LNCaP clone FGC (cell line): ENCODE results near the gene PPP4R1.
A peak's percentile ranks its signal among the peaks of the same experiment; 100 is the strongest.
"Not testable (repeated sequence)": the region's sequence is repeated elsewhere in the genome, so short reads cannot be mapped to it uniquely, and the experiment has no call there.

Source experiments
- DNase-seq: peaks from one replicate; pipeline ENCODE4 v3.0.0-alpha.2; 2011; ENCODE audit warnings: low read depth
- H3K4me3 ChIP-seq: 2 replicates; pipeline ENCODE4 v1.5.1; 2011; ENCODE audit warnings: mild to moderate bottlenecking, low read depth, low read length, control low read depth
- TF ChIP-seq, protein P1 (sequence below): IDR thresholded peaks from 2 replicates; pipeline ENCODE4 v1.5.1; 2012; ENCODE audit warnings: mild to moderate bottlenecking; ENCODE audit not compliant: control insufficient read depth, insufficient read depth; ENCODE audit errors: extremely low read depth

PPP4R1 gene

DNA sequence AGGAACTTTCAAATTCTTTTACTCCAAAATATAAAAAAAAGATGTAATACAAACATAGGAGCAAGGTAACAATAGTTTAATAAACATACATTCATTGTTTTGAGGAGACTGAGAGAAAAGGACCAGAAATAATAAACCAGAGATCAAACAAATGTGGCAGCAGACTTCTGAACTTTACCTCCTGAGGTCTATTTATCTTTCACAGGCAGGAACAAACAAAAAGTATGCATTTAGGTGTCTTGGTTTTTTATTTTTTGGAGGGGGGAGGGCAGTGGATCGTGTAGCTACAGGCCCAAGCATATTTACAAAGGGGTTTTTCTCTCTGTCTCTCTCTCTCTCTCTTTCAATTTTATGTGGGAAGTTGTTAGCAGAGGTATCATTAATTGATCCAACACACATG, 5.6 kb downstream of the PPP4R1 start:
- peak overlapping the region; percentile 16; the same call in 1 of the 2 replicates for H3K4me3 ChIP-seq
- TF ChIP-seq, protein P1, sequence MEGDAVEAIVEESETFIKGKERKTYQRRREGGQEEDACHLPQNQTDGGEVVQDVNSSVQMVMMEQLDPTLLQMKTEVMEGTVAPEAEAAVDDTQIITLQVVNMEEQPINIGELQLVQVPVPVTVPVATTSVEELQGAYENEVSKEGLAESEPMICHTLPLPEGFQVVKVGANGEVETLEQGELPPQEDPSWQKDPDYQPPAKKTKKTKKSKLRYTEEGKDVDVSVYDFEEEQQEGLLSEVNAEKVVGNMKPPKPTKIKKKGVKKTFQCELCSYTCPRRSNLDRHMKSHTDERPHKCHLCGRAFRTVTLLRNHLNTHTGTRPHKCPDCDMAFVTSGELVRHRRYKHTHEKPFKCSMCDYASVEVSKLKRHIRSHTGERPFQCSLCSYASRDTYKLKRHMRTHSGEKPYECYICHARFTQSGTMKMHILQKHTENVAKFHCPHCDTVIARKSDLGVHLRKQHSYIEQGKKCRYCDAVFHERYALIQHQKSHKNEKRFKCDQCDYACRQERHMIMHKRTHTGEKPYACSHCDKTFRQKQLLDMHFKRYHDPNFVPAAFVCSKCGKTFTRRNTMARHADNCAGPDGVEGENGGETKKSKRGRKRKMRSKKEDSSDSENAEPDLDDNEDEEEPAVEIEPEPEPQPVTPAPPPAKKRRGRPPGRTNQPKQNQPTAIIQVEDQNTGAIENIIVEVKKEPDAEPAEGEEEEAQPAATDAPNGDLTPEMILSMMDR: no peak
- DNase-seq: peak; percentile 41

DNA sequence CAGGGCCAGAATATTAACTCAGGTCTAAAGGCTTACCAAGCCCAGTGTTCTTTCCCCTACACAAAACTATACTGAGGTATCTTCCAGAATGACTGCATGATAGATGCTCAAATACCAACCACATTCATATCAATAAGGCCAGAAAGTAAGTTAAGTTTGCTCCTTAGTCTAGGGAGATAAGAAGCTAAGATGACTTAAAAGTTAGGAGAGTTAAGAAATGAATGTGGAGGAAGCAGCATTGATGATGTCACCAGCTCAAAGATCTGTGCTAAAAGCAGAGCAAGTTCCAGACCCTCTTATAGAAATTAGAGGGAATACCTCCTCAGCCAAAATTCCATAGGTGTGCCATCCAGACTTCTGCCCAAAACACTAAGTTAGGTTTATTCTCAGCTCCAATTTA, 6.1 kb downstream of the PPP4R1 start:
- no peak for DNase-seq
- TF ChIP-seq, protein P1: no peak

DNA sequence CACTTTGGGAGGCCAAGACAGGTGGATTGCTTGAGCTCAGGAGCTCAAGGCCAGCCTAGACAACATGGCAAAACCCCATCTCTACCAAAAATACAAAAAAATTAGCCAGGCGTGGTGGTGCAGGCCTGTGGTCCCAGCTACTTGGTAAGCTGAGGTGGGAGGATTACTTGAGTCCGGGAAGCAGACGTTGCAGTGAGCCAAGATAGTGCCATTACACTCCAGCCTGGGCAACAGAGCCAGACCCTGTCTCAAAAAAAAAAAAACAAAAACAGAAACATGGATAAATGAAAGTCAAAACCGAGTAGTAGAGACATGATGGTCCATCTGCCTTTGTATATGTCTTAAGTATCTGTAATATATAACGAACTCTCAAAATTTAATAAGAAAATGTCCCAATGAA, 7.2 kb downstream of the PPP4R1 start:
- not testable (repeated sequence) for DNase-seq, H3K4me3 ChIP-seq

More for the DNA sequence above, 6.1 kb downstream of the PPP4R1 start:
- no peak overlapping the region for H3K4me3 ChIP-seq

DNA sequence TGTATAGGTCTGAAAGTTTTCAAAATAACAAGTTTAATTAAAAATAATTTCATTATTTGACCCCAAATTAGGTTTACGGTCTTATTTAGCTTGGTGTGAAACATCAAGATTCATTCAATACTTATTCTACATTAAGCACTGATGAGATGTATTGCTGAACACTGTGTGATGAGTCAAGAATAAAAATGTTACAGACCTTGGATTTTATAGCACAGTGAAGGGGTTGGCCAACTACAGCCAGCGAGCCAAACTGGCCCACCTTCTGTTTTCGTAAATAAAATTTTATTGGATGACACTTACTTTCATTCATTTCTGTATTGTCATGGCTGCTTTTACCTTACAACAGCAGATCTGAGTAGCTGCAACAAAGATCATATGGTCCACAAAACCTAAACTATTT, 8.3 kb downstream of the PPP4R1 start:
- no peak overlapping the region for H3K4me3 ChIP-seq
- DNase-seq: no peak
- TF ChIP-seq, protein P1: no peak

DNA sequence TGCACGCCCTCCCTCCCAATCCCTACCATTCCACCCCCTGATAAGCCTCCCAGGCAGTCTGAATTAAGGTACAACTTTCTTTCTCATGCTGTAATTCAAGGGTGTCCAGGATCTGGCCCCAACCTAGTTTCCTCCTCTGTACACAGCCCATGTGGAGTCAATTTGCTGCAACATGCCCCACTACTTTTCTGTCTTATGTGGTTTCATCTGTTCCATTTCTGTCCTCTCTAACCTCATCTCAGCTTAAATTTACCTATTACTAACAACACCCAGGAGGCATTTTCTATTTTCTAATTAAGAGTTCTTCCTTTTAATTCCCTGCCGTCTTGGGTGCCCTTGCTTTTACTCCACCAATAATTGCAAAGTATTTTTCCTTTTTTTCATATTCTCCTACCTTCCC, 10.0 kb downstream of the PPP4R1 start:
- TF ChIP-seq, protein P1: no peak
- no peak overlapping the region for H3K4me3 ChIP-seq
- DNase-seq: no peak

DNA sequence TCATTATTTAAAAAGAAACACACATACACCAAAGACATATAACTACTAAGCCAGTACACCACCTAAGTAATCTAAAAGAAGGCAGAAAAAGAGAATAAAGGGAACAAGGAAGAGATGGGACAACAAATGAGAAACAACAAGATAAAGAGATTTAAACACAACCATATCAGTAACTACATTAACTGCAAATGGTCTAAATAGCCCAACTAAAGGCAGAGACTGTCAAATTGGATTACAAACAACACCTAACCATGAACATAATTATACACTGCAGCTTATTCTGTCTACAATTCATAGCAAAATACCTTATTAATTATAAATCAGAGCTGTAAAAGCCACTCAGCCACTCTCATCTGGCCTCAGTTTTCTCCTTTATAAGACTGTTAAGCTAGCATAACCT, 15.0 kb downstream of the PPP4R1 start:
- TF ChIP-seq, protein P1: no peak
- no peak overlapping the region for H3K4me3 ChIP-seq
- DNase-seq: no peak

DNA sequence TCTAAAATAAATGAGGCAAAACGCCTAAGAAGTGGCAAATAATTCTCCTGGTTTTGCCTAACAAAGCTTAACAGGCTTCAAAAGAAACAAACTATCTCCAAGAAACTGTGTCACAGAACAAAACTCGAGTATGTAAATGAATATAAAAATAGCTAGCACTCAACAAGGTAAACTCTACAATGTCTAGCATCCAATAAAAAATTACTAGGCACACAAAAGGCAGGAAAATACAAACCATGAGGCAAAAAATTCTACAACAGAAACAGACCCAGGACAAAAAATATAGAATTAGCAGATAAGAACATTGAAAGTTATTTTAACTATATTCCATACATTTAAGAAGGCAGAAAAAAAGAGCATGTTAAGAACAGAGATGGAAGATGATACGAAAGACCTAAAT, 16.8 kb downstream of the PPP4R1 start:
- TF ChIP-seq, protein P1: no peak
- no peak for DNase-seq
- H3K4me3 ChIP-seq: no peak overlapping the region

DNA sequence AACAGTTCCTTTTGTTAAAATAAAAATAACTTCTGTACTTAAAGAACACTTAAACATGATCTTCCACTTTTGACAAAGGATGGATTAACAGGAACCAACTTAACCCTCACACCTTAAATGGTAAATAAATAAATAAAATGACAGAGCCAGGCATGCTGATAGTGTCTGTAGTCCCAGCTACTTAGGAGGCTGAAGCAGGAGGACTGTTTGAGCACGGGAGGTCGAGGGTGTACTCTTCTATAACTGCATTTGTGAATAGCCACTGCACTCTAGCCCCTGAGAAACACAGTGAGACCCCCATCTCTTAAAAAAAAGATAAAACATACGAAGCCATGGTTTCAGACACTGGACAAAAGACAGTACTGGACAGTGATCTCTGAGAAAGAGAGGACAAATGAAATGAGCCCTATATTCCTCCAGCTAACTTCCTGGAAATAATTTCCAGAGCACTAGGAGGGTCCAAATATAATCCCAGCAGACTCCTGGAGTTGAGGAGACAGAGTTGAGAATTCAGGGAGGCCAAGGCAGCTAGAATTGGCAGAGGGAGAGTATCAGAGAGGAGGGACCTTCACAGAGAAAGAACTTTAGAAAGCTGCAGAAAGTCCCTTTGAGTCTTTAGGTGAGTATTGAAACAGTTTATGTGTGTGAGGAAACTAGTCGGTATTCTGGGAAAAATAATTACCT, 17.4 kb downstream of the PPP4R1 start:
- TF ChIP-seq, protein P1: no peak
- DNase-seq: no peak
- H3K4me3 ChIP-seq: no peak overlapping the region
